SK-N-SH (cell line): ENCODE results near the gene MATN4.

Experiments used
- CHD2 ChIP-seq: fragments of 150-350 bp; IDR thresholded peaks from 2 replicates; pipeline ENCODE4 v1.6.1; 2018; ENCODE audit warnings: low read length; ENCODE audit not compliant: partially characterized antibody
- FOXJ3 ChIP-seq: sonication (generic); formaldehyde crosslinking; IDR thresholded peaks from 2 replicates; pipeline ENCODE4 v1.5.1; 2020; ENCODE audit warnings: mild to moderate bottlenecking, missing genetic modification reagents
- MAX ChIP-seq: IDR thresholded peaks from 2 replicates; pipeline ENCODE4 v1.4.0; 2012; ENCODE audit warnings: low read depth
- POLR2AphosphoS5 ChIP-seq: IDR thresholded peaks from 2 replicates; pipeline ENCODE4 v1.6.1; 2012; ENCODE audit warnings: low read depth, low read length
- RCOR1 ChIP-seq: fragments of 150-350 bp; IDR thresholded peaks from 2 replicates; pipeline ENCODE4 v1.6.1; 2017; ENCODE audit warnings: antibody characterized with exemption, low read length
- RFX5 ChIP-seq: IDR thresholded peaks from 2 replicates; pipeline ENCODE4 v1.6.1; 2012; ENCODE audit warnings: mild to moderate bottlenecking, improper control_type of control experiment, low read length
- SIN3A ChIP-seq: IDR thresholded peaks from 2 replicates; pipeline ENCODE4 v1.6.1; 2012; ENCODE audit warnings: low read depth, mild to moderate bottlenecking, low read length, moderate library complexity, borderline replicate concordance
- TF ChIP-seq, protein P1 (sequence below): fragments of 200-600 bp; sonication (generic); IDR thresholded peaks from 2 replicates; pipeline ENCODE4 v1.6.1; 2017; ENCODE audit warnings: antibody characterized with exemption, mild to moderate bottlenecking, moderate library complexity

DNA sequence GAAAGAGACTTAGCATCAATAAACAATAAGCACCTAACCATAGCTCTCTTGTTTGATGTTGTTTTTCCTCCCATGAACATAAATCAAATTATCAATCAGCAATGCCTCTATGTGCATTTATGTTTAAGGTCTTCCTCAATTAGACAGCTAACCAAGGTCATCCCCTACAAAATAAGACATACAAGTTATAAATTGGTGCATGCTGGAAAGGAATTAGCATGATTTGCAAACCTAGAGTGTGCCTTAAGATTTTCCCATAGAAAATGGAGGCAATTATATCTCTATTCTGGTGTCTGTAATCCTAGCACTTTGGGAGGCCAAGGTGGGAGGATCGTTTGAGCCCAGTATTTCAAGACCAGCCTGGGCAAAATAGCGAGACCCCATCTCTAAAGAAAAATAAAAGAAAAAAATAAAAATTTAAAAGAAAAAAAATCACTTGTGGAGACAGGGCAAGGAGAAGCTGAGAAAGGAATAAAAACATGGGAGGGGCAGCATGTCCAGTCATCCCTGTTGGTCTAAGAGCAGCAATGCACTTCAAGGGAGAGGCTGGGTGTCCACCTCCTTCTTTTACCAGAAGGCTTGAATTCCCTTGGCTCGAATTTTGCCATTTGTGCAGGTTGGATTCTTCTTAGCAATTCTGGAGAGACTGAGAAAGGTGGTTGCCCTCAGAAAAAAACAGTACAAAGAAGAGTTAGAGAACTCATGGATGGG is 44.4 kb downstream of the MATN4 start:
- TF ChIP-seq, protein P1, sequence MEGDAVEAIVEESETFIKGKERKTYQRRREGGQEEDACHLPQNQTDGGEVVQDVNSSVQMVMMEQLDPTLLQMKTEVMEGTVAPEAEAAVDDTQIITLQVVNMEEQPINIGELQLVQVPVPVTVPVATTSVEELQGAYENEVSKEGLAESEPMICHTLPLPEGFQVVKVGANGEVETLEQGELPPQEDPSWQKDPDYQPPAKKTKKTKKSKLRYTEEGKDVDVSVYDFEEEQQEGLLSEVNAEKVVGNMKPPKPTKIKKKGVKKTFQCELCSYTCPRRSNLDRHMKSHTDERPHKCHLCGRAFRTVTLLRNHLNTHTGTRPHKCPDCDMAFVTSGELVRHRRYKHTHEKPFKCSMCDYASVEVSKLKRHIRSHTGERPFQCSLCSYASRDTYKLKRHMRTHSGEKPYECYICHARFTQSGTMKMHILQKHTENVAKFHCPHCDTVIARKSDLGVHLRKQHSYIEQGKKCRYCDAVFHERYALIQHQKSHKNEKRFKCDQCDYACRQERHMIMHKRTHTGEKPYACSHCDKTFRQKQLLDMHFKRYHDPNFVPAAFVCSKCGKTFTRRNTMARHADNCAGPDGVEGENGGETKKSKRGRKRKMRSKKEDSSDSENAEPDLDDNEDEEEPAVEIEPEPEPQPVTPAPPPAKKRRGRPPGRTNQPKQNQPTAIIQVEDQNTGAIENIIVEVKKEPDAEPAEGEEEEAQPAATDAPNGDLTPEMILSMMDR, result no peak
- TF ChIP-seq RCOR1 (no peak), RFX5 (no peak), POLR2AphosphoS5 (no peak), SIN3A (no peak), FOXJ3 (CRISPR knock-in tag) (no peak), CHD2 (no peak), MAX (no peak)
